Hematopoietic multipotent progenitor cell treated with erythropoietin and hydrocortisone succinate and interleukin-3 and kit ligand, for 4 days (in vitro differentiated cells): ENCODE results near the gene CNN2.
A peak's percentile ranks its signal among the peaks of the same experiment; 100 is the strongest.

ENCODE experiments used
- DNase-seq: peaks from one replicate; pipeline ENCODE4 v3.0.0-alpha.2; 2015

The CNN2 gene

GRCh38 chr19:1025960-1026782 lies at the start of gene CNN2:
Gene CNN2, plus strand, starts transcription at chr19:1026608. Its CDS starts 54 bp downstream, at chr19:1026662.
- DNase-seq = peak; percentile 83

GRCh38 chr19:977058-977464 lies 49.3 kb upstream of the CNN2 start:
- DNase-seq = no peak

GRCh38 chr19:979318-979741 lies 47.1 kb upstream of the CNN2 start:
- DNase-seq = no peak

GRCh38 chr19:980133-980998 lies 46.0 kb upstream of the CNN2 start:
- DNase-seq = no peak

GRCh38 chr19:982567-983170 lies 43.7 kb upstream of the CNN2 start:
- DNase-seq = peak; percentile 82

GRCh38 chr19:984165-984967 lies 42.0 kb upstream of the CNN2 start, which contains the start of gene WDR18:
Gene WDR18, plus strand, starts transcription at chr19:984345. Its CDS starts 9 bp downstream, at chr19:984354.
- DNase-seq = peak; percentile 97

GRCh38 chr19:986083-986482 lies 40.3 kb upstream of the CNN2 start:
- no peak for DNase-seq

- DNase-seq = no peak
Observed at GRCh38 chr19:988081-988480, 38.3 kb upstream of the CNN2 start.

- no peak for DNase-seq
Observed at GRCh38 chr19:988510-988909, 37.9 kb upstream of the CNN2 start.

GRCh38 chr19:989381-990081 lies 36.9 kb upstream of the CNN2 start:
- DNase-seq = peak; percentile 8

GRCh38 chr19:990119-990571 lies 36.3 kb upstream of the CNN2 start:
- no peak for DNase-seq

GRCh38 chr19:990746-991145 lies 35.7 kb upstream of the CNN2 start:
- no peak for DNase-seq

GRCh38 chr19:991174-991931 lies 35.1 kb upstream of the CNN2 start:
- DNase-seq = peak; percentile 64

GRCh38 chr19:991932-992669 lies 34.3 kb upstream of the CNN2 start:
- DNase-seq = no peak

GRCh38 chr19:992670-993055 lies 33.7 kb upstream of the CNN2 start:
- DNase-seq = no peak

- DNase-seq = no peak
Observed at GRCh38 chr19:993361-993830, 33.0 kb upstream of the CNN2 start.

GRCh38 chr19:993831-994393 lies 32.5 kb upstream of the CNN2 start:
- DNase-seq = no peak

GRCh38 chr19:994516-994915 lies 31.9 kb upstream of the CNN2 start:
- no peak for DNase-seq

GRCh38 chr19:995051-995827 lies 31.2 kb upstream of the CNN2 start:
- peak; percentile 35 for DNase-seq
